ENCODE data around the gene IGSF9. TPM values are rescaled to one million over a fixed set of nuclear protein-coding genes. Genes with fewer than 3 reads are reported as not detected.

IGSF9 gene
- total RNA-seq, 1 experiment from 2014 or later = 15.6 TPM

GRCh38 chr1:159936273-159936904 lies 9.0 kb downstream of the IGSF9 start:
- Histone ChIP-seq H3K9ac (ENCODE audit: low read length) (peak overlapping the region; percentile 25; the same call in 1 of the 2 replicates), H2AFZ (ENCODE audit: low read length) (no peak overlapping the region), H3K79me2 (ENCODE audit: low read length) (no peaks in the 10 kb centered on the region), H3K4me2 (ENCODE audit: low read length) (peak overlapping the region; percentile 79), H3K27me3 (ENCODE audit: low read length) (no peaks in the 10 kb centered on the region), H3K9me2 (replicated peaks; ENCODE audit: low read length) (no peaks in the 10 kb centered on the region), H3K4me1 (ENCODE audit: insufficient read depth, low read length) (peaks cover 36% of the 10 kb centered on the region), H4K20me1 (ENCODE audit: low read length) (no peaks in the 10 kb centered on the region), H3K36me3 (ENCODE audit: low read depth, low read length) (no peaks in the 10 kb centered on the region), H3K9me3 (ENCODE audit: low read length) (no peaks in the 10 kb centered on the region), H3F3A (ENCODE audit: low read length, unreplicated experiment) (no peaks in the 10 kb centered on the region), H3K4me3 (ENCODE audit: low read length) (no peak overlapping the region), H3K27ac (ENCODE audit: low read length) (peak overlapping the region; percentile 51)
- peak; percentile 59 for ATAC-seq
- ChIA-PET CTCF (interaction anchor here (1.9 to 3.0 kb wide), 2 partner anchors 70 to 71 kb away, joined by 8 to 21 read pairs; no protein-coding TSS in a partner anchor), POLR2A (ENCODE audit: unreplicated experiment) (no interaction called here)
- intact Hi-C loops (cut with micrococcal nuclease) = loop anchor here (1.0 to 5.0 kb wide), 4 partner anchors 9 to 146 kb away; partner anchors contain the start of genes IGSF9 and KCNJ9
- peak; percentile 93 for DNase-seq
- peak; percentile 94 for TF ChIP-seq CTCF (conservative IDR thresholded peaks at IDR 0.05; ENCODE audit: low read depth, low read length)
- no peak for TF ChIP-seq EZH2phosphoT487 (IDR thresholded peaks at IDR 0.05; ENCODE audit: borderline replicate concordance, low read length)
- no peak for TF ChIP-seq EZH2 (IDR thresholded peaks at IDR 0.05; ENCODE audit: low read length, unreplicated experiment)
- BruUV-seq (replicated peaks) = no TSS peak

GRCh38 chr1:159935719-159936272 lies 9.6 kb downstream of the IGSF9 start:
- Histone ChIP-seq H3K27ac (ENCODE audit: low read length) (no peak overlapping the region), H2AFZ (ENCODE audit: low read length) (no peak overlapping the region), H4K20me1 (ENCODE audit: low read length) (no peaks in the 10 kb centered on the region), H3K4me1 (ENCODE audit: insufficient read depth, low read length) (peaks cover 36% of the 10 kb centered on the region), H3K79me2 (ENCODE audit: low read length) (no peaks in the 10 kb centered on the region), H3F3A (ENCODE audit: low read length, unreplicated experiment) (no peaks in the 10 kb centered on the region), H3K27me3 (ENCODE audit: low read length) (no peaks in the 10 kb centered on the region), H3K4me3 (ENCODE audit: low read length) (no peak overlapping the region), H3K36me3 (ENCODE audit: low read depth, low read length) (no peaks in the 10 kb centered on the region), H3K9me3 (ENCODE audit: low read length) (no peaks in the 10 kb centered on the region), H3K9me2 (replicated peaks; ENCODE audit: low read length) (no peaks in the 10 kb centered on the region), H3K4me2 (ENCODE audit: low read length) (no peak overlapping the region), H3K9ac (ENCODE audit: low read length) (no peak overlapping the region)
- ATAC-seq (no peak), DNase-seq (no peak)
- ChIA-PET POLR2A (ENCODE audit: unreplicated experiment) (no interaction called here), CTCF (interaction anchor here (1.0 to 1.9 kb wide), 2 partner anchors 43 to 72 kb away, joined by 5 to 8 read pairs; no protein-coding TSS in a partner anchor)
- no TSS peak for BruUV-seq (replicated peaks)
- intact Hi-C loops (cut with micrococcal nuclease) = loop anchor here (1.0 to 5.0 kb wide), 4 partner anchors 10 to 147 kb away; partner anchors contain the start of genes IGSF9 and KCNJ9
- TF ChIP-seq EZH2 (IDR thresholded peaks at IDR 0.05; ENCODE audit: low read length, unreplicated experiment) (no peak), CTCF (conservative IDR thresholded peaks at IDR 0.05; ENCODE audit: low read depth, low read length) (no peak), EZH2phosphoT487 (IDR thresholded peaks at IDR 0.05; ENCODE audit: borderline replicate concordance, low read length) (no peak)

- peaks cover 36% of the 10 kb centered on the region for H3K4me1 ChIP-seq (ENCODE audit: insufficient read depth, low read length)
- no peak overlapping the region for H3K4me2 ChIP-seq (ENCODE audit: low read length)
- no peaks in the 10 kb centered on the region for H3K36me3 ChIP-seq (ENCODE audit: low read depth, low read length)
- H3K27me3 ChIP-seq (ENCODE audit: low read length) = no peaks in the 10 kb centered on the region
- no peak overlapping the region for H3K4me3 ChIP-seq (ENCODE audit: low read length)
- POLR2A ChIA-PET (ENCODE audit: unreplicated experiment) = no interaction called here
- no peaks in the 10 kb centered on the region for H3K9me3 ChIP-seq (ENCODE audit: low read length)
- H4K20me1 ChIP-seq (ENCODE audit: low read length) = no peaks in the 10 kb centered on the region
- intact Hi-C loops (cut with micrococcal nuclease) = loop anchor here (5.0 kb wide), 1 partner anchor 147 kb away; the partner anchor contains the start of gene KCNJ9
- ATAC-seq = no peak
- no peaks in the 10 kb centered on the region for H3K79me2 ChIP-seq (ENCODE audit: low read length)
- no peaks in the 10 kb centered on the region for H3K9me2 ChIP-seq (replicated peaks; ENCODE audit: low read length)
- H3F3A ChIP-seq (ENCODE audit: low read length, unreplicated experiment) = no peaks in the 10 kb centered on the region
- no TSS peak for BruUV-seq (replicated peaks)
- no peak for DNase-seq
- H3K9ac ChIP-seq (ENCODE audit: low read length) = no peak overlapping the region
- CTCF ChIA-PET = interaction anchor here (1.0 to 1.9 kb wide), 2 partner anchors 42 to 72 kb away, joined by 5 to 8 read pairs; no protein-coding TSS in a partner anchor
- H3K27ac ChIP-seq (ENCODE audit: low read length) = no peak overlapping the region
- TF ChIP-seq CTCF (conservative IDR thresholded peaks at IDR 0.05; ENCODE audit: low read depth, low read length) (no peak), EZH2 (IDR thresholded peaks at IDR 0.05; ENCODE audit: low read length, unreplicated experiment) (no peak), EZH2phosphoT487 (IDR thresholded peaks at IDR 0.05; ENCODE audit: borderline replicate concordance, low read length) (no peak)
- no peak overlapping the region for H2AFZ ChIP-seq (ENCODE audit: low read length)
Observed at GRCh38 chr1:159935305-159935704, 10.1 kb downstream of the IGSF9 start.

Data from PC-3 (cell line).